Trophoblast cell (in vitro differentiated cells and primary cell): ENCODE results near the gene SUN3.

Source experiments
- DNase-seq, 2 donors: peaks; one replicate each; pipeline ENCODE4 v3.0.0-alpha.2; 2016
- H2AFZ ChIP-seq: 2 replicates; pipeline ENCODE4 v1.6.1; 2013; ENCODE audit warnings: low read length, moderate library complexity, mild to moderate bottlenecking; ENCODE audit not compliant: insufficient read depth, poor library complexity
- H2AK5ac ChIP-seq: 2 replicates; pipeline ENCODE4 v1.6.1; 2013; ENCODE audit warnings: mild to moderate bottlenecking, low read length
- H2BK120ac ChIP-seq: 2 replicates; pipeline ENCODE4 v1.6.1; 2013; ENCODE audit warnings: low read length, mild to moderate bottlenecking, moderate library complexity; ENCODE audit not compliant: insufficient read depth, poor library complexity
- H2BK12ac ChIP-seq: 2 replicates; pipeline ENCODE4 v1.6.1; 2013; ENCODE audit warnings: mild to moderate bottlenecking, low read length, moderate library complexity
- H2BK5ac ChIP-seq: 2 replicates; pipeline ENCODE4 v1.6.1; 2013; ENCODE audit warnings: low read length, low read depth, moderate library complexity, mild to moderate bottlenecking; ENCODE audit not compliant: poor library complexity
- H3K14ac ChIP-seq: 2 replicates; pipeline ENCODE4 v1.6.1; 2013; ENCODE audit warnings: mild to moderate bottlenecking, low read length
- H3K18ac ChIP-seq: 2 replicates; pipeline ENCODE4 v1.6.1; 2013; ENCODE audit warnings: mild to moderate bottlenecking, low read length
- H3K23ac ChIP-seq: 2 replicates; pipeline ENCODE4 v1.6.1; 2013; ENCODE audit warnings: low read length
- H3K27ac ChIP-seq: 2 replicates; pipeline ENCODE4 v1.5.1; 2013; ENCODE audit warnings: low read depth, mild to moderate bottlenecking, inconsistent platforms, low read length, moderate library complexity
- H3K27me3 ChIP-seq: 2 replicates; pipeline ENCODE4 v1.6.1; 2013; ENCODE audit warnings: inconsistent platforms, mild to moderate bottlenecking, low read length, moderate library complexity; ENCODE audit not compliant: insufficient read depth
- H3K36me3 ChIP-seq, 2 experiments: 1 replicate in 1 of 2; 2 replicates in 1 of 2; pipeline ENCODE4 v1.6.1; 2013; ENCODE audit warnings: low read length in 2 of 2, mild to moderate bottlenecking in 2 of 2, moderate library complexity in 1 of 2; ENCODE audit not compliant: insufficient read depth in 2 of 2, control insufficient read depth in 1 of 2
- H3K4ac ChIP-seq: 2 replicates; pipeline ENCODE4 v1.6.1; 2013; ENCODE audit warnings: low read depth, mild to moderate bottlenecking, low read length, moderate library complexity
- H3K4me1 ChIP-seq, 2 experiments: 1 replicate in 1 of 2; 2 replicates in 1 of 2; pipeline ENCODE4 v1.6.1; 2013; ENCODE audit warnings: low read length in 2 of 2, mild to moderate bottlenecking in 2 of 2, moderate library complexity in 1 of 2; ENCODE audit not compliant: insufficient read depth in 2 of 2, control insufficient read depth in 1 of 2
- H3K4me2 ChIP-seq: 2 replicates; pipeline ENCODE4 v1.6.1; 2013; ENCODE audit warnings: inconsistent platforms, mild to moderate bottlenecking, low read length, moderate library complexity
- H3K4me3 ChIP-seq: 2 replicates; pipeline ENCODE4 v1.5.1; 2013; ENCODE audit warnings: mild to moderate bottlenecking, low read depth, low read length, inconsistent platforms
- H3K79me1 ChIP-seq: one replicate; pipeline ENCODE4 v1.6.1; 2013; ENCODE audit warnings: low read length
- H3K79me2 ChIP-seq: 2 replicates; pipeline ENCODE4 v1.6.1; 2013; ENCODE audit warnings: low read length, mild to moderate bottlenecking; ENCODE audit not compliant: control insufficient read depth, insufficient read depth, poor library complexity
- H3K9ac ChIP-seq: 2 replicates; pipeline ENCODE4 v1.6.1; 2013; ENCODE audit warnings: mild to moderate bottlenecking, low read length
- H3K9me3 ChIP-seq: 2 replicates; pipeline ENCODE4 v1.6.1; 2013; ENCODE audit warnings: low read depth, mild to moderate bottlenecking, control low read depth, inconsistent platforms, low read length; ENCODE audit not compliant: insufficient read depth
- H4K12ac ChIP-seq: 2 replicates; pipeline ENCODE4 v1.6.1; 2013; ENCODE audit warnings: low read depth, mild to moderate bottlenecking, low read length, moderate library complexity
- H4K8ac ChIP-seq: 2 replicates; pipeline ENCODE4 v1.6.1; 2013; ENCODE audit warnings: low read depth, mild to moderate bottlenecking, low read length, moderate library complexity
- H4K91ac ChIP-seq: one replicate; pipeline ENCODE4 v1.6.1; 2013; ENCODE audit warnings: low read depth, mild to moderate bottlenecking, low read length, moderate library complexity
- WGBS: extraction: QIAGEN DNeasy Blood & Tissue Kit; methylation state at CpG from one replicate; pipeline ENCODE4 v1.1.7; 2013; ENCODE audit warnings: missing lambda C conversion rate; ENCODE audit not compliant: insufficient read length, insufficient coverage; ENCODE audit errors: extremely low coverage; 5-methylcytosine and 5-hydroxymethylcytosine counted together

SUN3 gene

GRCh38 chr7:48009954-48010353, 19.0 kb downstream of the SUN3 start:
- H3K4me1 ChIP-seq: peaks cover 0 to under 1% of the 10 kb centered on the region in 2 experiments

DNA sequence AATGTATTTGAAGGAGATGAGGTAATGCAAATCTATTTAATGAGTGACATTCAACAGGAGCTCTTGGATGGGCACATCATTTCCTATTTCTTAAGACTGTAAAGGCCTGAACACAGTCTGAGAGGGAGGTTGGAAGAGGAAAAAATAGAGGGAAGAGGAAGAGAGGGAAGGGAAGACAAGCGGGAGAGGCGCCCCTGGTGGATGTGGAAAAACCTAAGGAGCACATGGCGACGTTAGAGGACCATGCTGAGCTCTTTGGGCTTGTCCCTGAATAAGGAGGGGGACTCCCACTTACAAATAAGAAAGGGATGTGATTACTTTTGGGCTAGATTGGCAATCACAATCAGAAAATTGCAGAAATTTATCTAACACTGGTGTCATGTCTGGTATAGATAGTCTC, 19.6 kb downstream of the SUN3 start:
- no peak for DNase-seq
- Histone ChIP-seq H3K18ac (no peak overlapping the region), H3K23ac (no peak overlapping the region), H2BK120ac (no peak overlapping the region), H3K27ac (no peak overlapping the region), H2AK5ac (no peak overlapping the region), H3K4ac (no peak overlapping the region), H4K12ac (no peak overlapping the region), H2AFZ (no peak overlapping the region), H2BK12ac (no peak overlapping the region), H3K4me3 (no peak overlapping the region), H2BK5ac (no peak overlapping the region), H4K8ac (no peak overlapping the region), H3K9ac (no peak overlapping the region), H3K36me3 (no peaks in the 10 kb centered on the region), H4K91ac (no peak overlapping the region), H3K14ac (no peak overlapping the region), H3K4me2 (no peak overlapping the region), H3K9me3 (peaks cover 3% of the 10 kb centered on the region), H3K4me1 (no peaks in the 10 kb centered on the region), H3K27me3 (no peaks in the 10 kb centered on the region), H3K79me1 (no peaks in the 10 kb centered on the region), H3K79me2 (no peaks in the 10 kb centered on the region)
- no CpG with 5 or more reads among the region's 4 CpGs for WGBS

More at GRCh38 chr7:48009954-48010353, 19.0 kb downstream of the SUN3 start:
- Histone ChIP-seq H2BK120ac (no peak overlapping the region), H3K9me3 (peaks cover 3% of the 10 kb centered on the region), H3K18ac (no peak overlapping the region), H3K79me1 (no peaks in the 10 kb centered on the region), H3K27ac (no peak overlapping the region), H2AFZ (no peak overlapping the region), H4K91ac (no peak overlapping the region), H3K79me2 (no peaks in the 10 kb centered on the region), H2AK5ac (no peak overlapping the region), H3K14ac (no peak overlapping the region), H3K9ac (no peak overlapping the region), H4K8ac (no peak overlapping the region), H2BK12ac (no peak overlapping the region), H3K4ac (no peak overlapping the region), H3K27me3 (no peaks in the 10 kb centered on the region), H3K4me3 (no peak overlapping the region), H3K36me3 (no peaks in the 10 kb centered on the region), H4K12ac (no peak overlapping the region), H2BK5ac (no peak overlapping the region), H3K23ac (no peak overlapping the region), H3K4me2 (no peak overlapping the region)
- no CpG with 5 or more reads among the region's 4 CpGs for WGBS
- DNase-seq: no peak

DNA sequence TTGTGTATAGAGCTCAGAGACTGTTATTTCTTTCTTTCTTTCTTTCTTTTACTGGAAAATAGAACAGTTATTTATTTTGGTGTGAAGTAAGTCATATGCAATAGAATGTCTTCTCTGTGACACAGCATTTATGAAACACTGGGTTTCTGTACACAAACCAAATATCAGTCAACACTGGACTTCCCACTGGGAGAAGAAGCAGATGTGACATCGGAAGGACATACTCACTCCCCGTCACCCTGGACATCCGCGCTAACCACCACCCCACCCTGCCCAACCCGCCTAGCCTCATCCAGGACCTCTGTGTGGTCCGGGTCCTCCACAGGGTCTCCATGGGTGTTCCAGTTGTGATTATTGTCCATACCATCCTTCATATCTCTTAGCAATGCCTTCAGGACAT, 22.0 kb downstream of the SUN3 start:
- Histone ChIP-seq H3K27me3 (no peaks in the 10 kb centered on the region), H3K4me2 (no peak overlapping the region), H3K14ac (no peak overlapping the region), H4K91ac (no peak overlapping the region), H2BK5ac (no peak overlapping the region), H3K4ac (no peak overlapping the region), H3K79me1 (no peaks in the 10 kb centered on the region), H4K8ac (no peak overlapping the region), H2AFZ (no peak overlapping the region), H3K4me1 (no peaks in the 10 kb centered on the region), H3K27ac (no peak overlapping the region), H3K4me3 (no peak overlapping the region), H4K12ac (no peak overlapping the region), H3K9ac (no peak overlapping the region), H3K36me3 (no peaks in the 10 kb centered on the region), H2BK12ac (no peak overlapping the region), H3K23ac (no peak overlapping the region), H2AK5ac (no peak overlapping the region), H3K9me3 (peaks cover 3% of the 10 kb centered on the region), H2BK120ac (no peak overlapping the region), H3K18ac (no peak overlapping the region), H3K79me2 (no peaks in the 10 kb centered on the region)
- WGBS: no CpG with 5 or more reads among the region's 6 CpGs
- no peak for DNase-seq

GRCh38 chr7:48004638-48005037, 24.3 kb downstream of the SUN3 start:
- no peak overlapping the region for H4K8ac ChIP-seq
- no peak overlapping the region for H4K91ac ChIP-seq
- no peak overlapping the region for H3K27ac ChIP-seq
- H2BK5ac ChIP-seq: no peak overlapping the region
- WGBS: no CpG with 5 or more reads among the region's 5 CpGs
- no peak overlapping the region for H2BK12ac ChIP-seq
- no peak overlapping the region for H2AFZ ChIP-seq
- H3K79me2 ChIP-seq: no peaks in the 10 kb centered on the region
- no peak overlapping the region for H3K4me2 ChIP-seq
- no peak overlapping the region for H2BK120ac ChIP-seq
- no peak overlapping the region for H3K4me3 ChIP-seq
- no peak for DNase-seq
- no peak overlapping the region for H4K12ac ChIP-seq
- H3K4me1 ChIP-seq: no peaks in the 10 kb centered on the region
- no peaks in the 10 kb centered on the region for H3K79me1 ChIP-seq
- H3K27me3 ChIP-seq: no peaks in the 10 kb centered on the region
- H3K4ac ChIP-seq: no peak overlapping the region
- H3K9me3 ChIP-seq: no peaks in the 10 kb centered on the region
- no peak overlapping the region for H2AK5ac ChIP-seq
- H3K23ac ChIP-seq: no peak overlapping the region
- H3K36me3 ChIP-seq: no peaks in the 10 kb centered on the region
- H3K18ac ChIP-seq: no peak overlapping the region
- H3K9ac ChIP-seq: no peak overlapping the region
- no peak overlapping the region for H3K14ac ChIP-seq
